Measurements from ENCODE around the gene DVL3. TPM values are rescaled to one million over a fixed set of nuclear protein-coding genes. Genes with fewer than 3 reads are reported as not detected.

The DVL3 gene
- total RNA-seq, 1 experiment from 2014 or later = 73.4 TPM

DNA sequence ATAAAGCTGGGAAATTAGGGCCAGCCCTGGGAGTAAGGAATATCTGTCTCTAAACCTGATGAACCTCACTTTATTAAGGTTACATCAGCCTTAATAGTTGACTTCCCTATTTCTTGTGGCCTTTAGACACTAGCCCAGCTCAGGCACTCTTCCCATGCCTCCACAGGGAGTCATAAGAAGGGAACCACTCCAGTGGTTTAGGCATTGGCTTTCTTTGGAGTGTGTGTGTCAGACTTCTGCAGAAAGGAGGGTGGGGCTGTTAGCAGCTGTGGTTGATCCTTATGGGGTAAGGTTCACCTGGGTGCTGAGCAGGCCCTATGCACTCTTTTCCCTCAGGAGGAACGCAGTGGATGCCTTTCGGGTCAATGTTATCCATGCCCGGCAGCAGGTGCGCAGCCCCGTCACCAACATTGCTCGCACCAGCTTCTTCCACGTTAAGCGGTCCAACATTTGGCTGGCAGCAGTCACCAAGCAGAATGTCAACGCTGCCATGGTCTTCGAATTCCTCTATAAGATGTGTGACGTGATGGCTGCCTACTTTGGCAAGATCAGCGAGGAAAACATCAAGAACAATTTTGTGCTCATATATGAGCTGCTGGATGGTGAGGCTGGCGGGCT, 23.5 kb downstream of the DVL3 start:
- Mint-ChIP-seq H3K4me3 (ENCODE audit: unreplicated experiment) (no peak overlapping the region), H3K27me3 (ENCODE audit: insufficient read depth, unreplicated experiment) (no peaks in the 10 kb centered on the region), H3K9me3 (ENCODE audit: unreplicated experiment) (no peaks in the 10 kb centered on the region), H3K36me3 (ENCODE audit: insufficient read depth, unreplicated experiment) (peaks cover 56% of the 10 kb centered on the region), H3K27ac (ENCODE audit: low read depth, unreplicated experiment) (no peak overlapping the region), H3K4me1 (ENCODE audit: insufficient read depth, unreplicated experiment) (peaks cover 16% of the 10 kb centered on the region)
- no TSS peak for BruUV-seq (replicated peaks)
- ChIA-PET POLR2A (interaction anchor here (1.3 kb wide), 1 partner anchor 44 kb away, joined by 5 read pairs; the partner anchor contains the start of gene EIF2B5), CTCF (interaction anchor here (0.6 to 1.1 kb wide), 3 partner anchors 35 to 274 kb away, joined by 3 read pairs; no protein-coding TSS in a partner anchor)
- TF ChIP-seq, protein P1, sequence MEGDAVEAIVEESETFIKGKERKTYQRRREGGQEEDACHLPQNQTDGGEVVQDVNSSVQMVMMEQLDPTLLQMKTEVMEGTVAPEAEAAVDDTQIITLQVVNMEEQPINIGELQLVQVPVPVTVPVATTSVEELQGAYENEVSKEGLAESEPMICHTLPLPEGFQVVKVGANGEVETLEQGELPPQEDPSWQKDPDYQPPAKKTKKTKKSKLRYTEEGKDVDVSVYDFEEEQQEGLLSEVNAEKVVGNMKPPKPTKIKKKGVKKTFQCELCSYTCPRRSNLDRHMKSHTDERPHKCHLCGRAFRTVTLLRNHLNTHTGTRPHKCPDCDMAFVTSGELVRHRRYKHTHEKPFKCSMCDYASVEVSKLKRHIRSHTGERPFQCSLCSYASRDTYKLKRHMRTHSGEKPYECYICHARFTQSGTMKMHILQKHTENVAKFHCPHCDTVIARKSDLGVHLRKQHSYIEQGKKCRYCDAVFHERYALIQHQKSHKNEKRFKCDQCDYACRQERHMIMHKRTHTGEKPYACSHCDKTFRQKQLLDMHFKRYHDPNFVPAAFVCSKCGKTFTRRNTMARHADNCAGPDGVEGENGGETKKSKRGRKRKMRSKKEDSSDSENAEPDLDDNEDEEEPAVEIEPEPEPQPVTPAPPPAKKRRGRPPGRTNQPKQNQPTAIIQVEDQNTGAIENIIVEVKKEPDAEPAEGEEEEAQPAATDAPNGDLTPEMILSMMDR (IDR thresholded peaks at IDR 0.05; ENCODE audit: unreplicated experiment) = no peak
- intact Hi-C loops (cut with micrococcal nuclease) = no loop called here
- no peak for DNase-seq (ENCODE audit: unreplicated experiment)

DNA sequence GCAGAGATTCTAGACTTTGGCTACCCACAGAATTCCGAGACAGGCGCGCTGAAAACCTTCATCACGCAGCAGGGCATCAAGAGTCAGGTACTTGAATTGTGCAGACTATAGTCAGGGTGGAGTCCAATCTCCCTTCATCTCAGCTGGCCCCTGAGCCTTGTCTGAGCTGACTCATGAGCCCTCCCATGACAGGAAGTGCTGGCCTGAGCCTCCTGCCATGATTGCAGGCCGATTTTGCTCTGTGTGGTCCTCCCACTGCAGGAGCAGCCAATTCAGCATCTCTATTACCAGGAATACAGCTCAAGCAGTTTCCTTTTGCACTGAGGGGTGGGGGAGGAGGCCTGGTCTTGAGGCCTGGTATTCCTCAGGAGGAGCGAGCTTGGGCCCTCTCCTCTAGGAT, 25.0 kb downstream of the DVL3 start:
- intact Hi-C loops (cut with micrococcal nuclease) = no loop called here
- POLR2A ChIA-PET = interaction anchor here (1.3 kb wide), 1 partner anchor 46 kb away, joined by 5 read pairs; the partner anchor contains the start of gene EIF2B5

DNA sequence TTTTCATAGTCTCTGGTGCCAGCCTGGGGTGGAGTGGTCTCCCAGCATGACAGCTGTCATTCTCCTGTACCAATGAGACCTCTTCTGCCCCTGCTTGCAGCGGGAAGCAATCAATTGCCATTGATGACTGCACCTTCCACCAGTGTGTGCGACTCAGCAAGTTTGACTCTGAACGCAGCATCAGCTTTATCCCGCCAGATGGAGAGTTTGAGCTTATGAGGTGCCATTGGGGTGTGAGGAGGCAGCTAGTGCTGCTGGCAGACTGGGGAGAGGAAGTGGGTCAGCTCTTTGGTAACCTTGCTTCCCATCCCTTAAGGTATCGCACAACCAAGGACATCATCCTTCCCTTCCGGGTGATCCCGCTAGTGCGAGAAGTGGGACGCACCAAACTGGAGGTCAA, 26.4 kb downstream of the DVL3 start:
- no peaks in the 10 kb centered on the region for H3K27me3 Mint-ChIP-seq (ENCODE audit: insufficient read depth, unreplicated experiment)
- DNase-seq (ENCODE audit: unreplicated experiment) = no peak
- TF ChIP-seq, protein P1 (IDR thresholded peaks at IDR 0.05; ENCODE audit: unreplicated experiment) = no peak
- no TSS peak for BruUV-seq (replicated peaks)
- H3K9me3 Mint-ChIP-seq (ENCODE audit: unreplicated experiment) = no peaks in the 10 kb centered on the region
- peaks cover 17% of the 10 kb centered on the region for H3K4me1 Mint-ChIP-seq (ENCODE audit: insufficient read depth, unreplicated experiment)
- H3K36me3 Mint-ChIP-seq (ENCODE audit: insufficient read depth, unreplicated experiment) = peaks cover 70% of the 10 kb centered on the region
- intact Hi-C loops (cut with micrococcal nuclease) = no loop called here
- CTCF ChIA-PET = interaction anchor here (0.8 to 0.9 kb wide), 2 partner anchors 9 to 31 kb away, joined by 3 read pairs; no protein-coding TSS in a partner anchor
- H3K4me3 Mint-ChIP-seq (ENCODE audit: unreplicated experiment) = no peak overlapping the region
- POLR2A ChIA-PET = interaction anchor here (0.6 kb wide), 1 partner anchor 184 kb away, joined by 5 read pairs; no protein-coding TSS in a partner anchor
- H3K27ac Mint-ChIP-seq (ENCODE audit: low read depth, unreplicated experiment) = no peak overlapping the region

More for the DNA sequence above, 25.0 kb downstream of the DVL3 start:
- no peak for DNase-seq (ENCODE audit: unreplicated experiment)
- CTCF ChIA-PET = interaction anchor here (1.1 kb wide), 1 partner anchor 70 kb away, joined by 4 read pairs; no protein-coding TSS in a partner anchor
- TF ChIP-seq, protein P1 (IDR thresholded peaks at IDR 0.05; ENCODE audit: unreplicated experiment) = no peak
- BruUV-seq (replicated peaks) = no TSS peak
- Mint-ChIP-seq H3K9me3 (ENCODE audit: unreplicated experiment) (no peaks in the 10 kb centered on the region), H3K4me1 (ENCODE audit: insufficient read depth, unreplicated experiment) (peaks cover 19% of the 10 kb centered on the region), H3K4me3 (ENCODE audit: unreplicated experiment) (no peak overlapping the region), H3K27me3 (ENCODE audit: insufficient read depth, unreplicated experiment) (no peaks in the 10 kb centered on the region), H3K36me3 (ENCODE audit: insufficient read depth, unreplicated experiment) (peaks cover 63% of the 10 kb centered on the region), H3K27ac (ENCODE audit: low read depth, unreplicated experiment) (no peak overlapping the region)

DNA sequence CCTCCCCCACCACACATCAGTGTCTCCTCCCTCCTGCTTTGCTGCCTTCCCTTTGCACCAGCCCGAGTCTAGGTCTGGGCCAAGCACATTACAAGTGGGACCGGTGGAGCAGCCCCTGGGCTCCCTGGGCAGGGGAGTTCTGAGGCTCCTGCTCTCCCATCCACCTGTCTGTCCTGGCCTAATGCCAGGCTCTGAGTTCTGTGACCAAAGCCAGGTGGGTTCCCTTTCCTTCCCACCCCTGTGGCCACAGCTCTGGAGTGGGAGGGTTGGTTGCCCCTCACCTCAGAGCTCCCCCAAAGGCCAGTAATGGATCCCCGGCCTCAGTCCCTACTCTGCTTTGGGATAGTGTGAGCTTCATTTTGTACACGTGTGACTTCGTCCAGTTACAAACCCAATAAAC, 28.5 kb downstream of the DVL3 start:
- Mint-ChIP-seq H3K4me3 (ENCODE audit: unreplicated experiment) (no peak overlapping the region), H3K4me1 (ENCODE audit: insufficient read depth, unreplicated experiment) (peaks cover 19% of the 10 kb centered on the region), H3K9me3 (ENCODE audit: unreplicated experiment) (no peaks in the 10 kb centered on the region), H3K36me3 (ENCODE audit: insufficient read depth, unreplicated experiment) (peaks cover 79% of the 10 kb centered on the region), H3K27ac (ENCODE audit: low read depth, unreplicated experiment) (no peak overlapping the region), H3K27me3 (ENCODE audit: insufficient read depth, unreplicated experiment) (no peaks in the 10 kb centered on the region)
- ChIA-PET POLR2A (interaction anchor here (0.6 to 1.0 kb wide), 3 partner anchors 26 to 48 kb away, joined by 3 to 4 read pairs (median 3); no protein-coding TSS in a partner anchor), CTCF (interaction anchor here (0.6 to 1.4 kb wide), 2 partner anchors 166 to 360 kb away, joined by 3 to 4 read pairs; partner anchors contain the start of gene ABCC5)
- intact Hi-C loops (cut with micrococcal nuclease) = no loop called here
- DNase-seq (ENCODE audit: unreplicated experiment) = no peak
- BruUV-seq (replicated peaks) = TSS peak; percentile 34
- TF ChIP-seq, protein P1 (IDR thresholded peaks at IDR 0.05; ENCODE audit: unreplicated experiment) = no peak

All from MCF 10A (cell line).